ENCODE measurements around the gene NID1.
A peak's percentile ranks its signal among the peaks of the same experiment; 100 is the strongest.

NID1 gene, protein sequence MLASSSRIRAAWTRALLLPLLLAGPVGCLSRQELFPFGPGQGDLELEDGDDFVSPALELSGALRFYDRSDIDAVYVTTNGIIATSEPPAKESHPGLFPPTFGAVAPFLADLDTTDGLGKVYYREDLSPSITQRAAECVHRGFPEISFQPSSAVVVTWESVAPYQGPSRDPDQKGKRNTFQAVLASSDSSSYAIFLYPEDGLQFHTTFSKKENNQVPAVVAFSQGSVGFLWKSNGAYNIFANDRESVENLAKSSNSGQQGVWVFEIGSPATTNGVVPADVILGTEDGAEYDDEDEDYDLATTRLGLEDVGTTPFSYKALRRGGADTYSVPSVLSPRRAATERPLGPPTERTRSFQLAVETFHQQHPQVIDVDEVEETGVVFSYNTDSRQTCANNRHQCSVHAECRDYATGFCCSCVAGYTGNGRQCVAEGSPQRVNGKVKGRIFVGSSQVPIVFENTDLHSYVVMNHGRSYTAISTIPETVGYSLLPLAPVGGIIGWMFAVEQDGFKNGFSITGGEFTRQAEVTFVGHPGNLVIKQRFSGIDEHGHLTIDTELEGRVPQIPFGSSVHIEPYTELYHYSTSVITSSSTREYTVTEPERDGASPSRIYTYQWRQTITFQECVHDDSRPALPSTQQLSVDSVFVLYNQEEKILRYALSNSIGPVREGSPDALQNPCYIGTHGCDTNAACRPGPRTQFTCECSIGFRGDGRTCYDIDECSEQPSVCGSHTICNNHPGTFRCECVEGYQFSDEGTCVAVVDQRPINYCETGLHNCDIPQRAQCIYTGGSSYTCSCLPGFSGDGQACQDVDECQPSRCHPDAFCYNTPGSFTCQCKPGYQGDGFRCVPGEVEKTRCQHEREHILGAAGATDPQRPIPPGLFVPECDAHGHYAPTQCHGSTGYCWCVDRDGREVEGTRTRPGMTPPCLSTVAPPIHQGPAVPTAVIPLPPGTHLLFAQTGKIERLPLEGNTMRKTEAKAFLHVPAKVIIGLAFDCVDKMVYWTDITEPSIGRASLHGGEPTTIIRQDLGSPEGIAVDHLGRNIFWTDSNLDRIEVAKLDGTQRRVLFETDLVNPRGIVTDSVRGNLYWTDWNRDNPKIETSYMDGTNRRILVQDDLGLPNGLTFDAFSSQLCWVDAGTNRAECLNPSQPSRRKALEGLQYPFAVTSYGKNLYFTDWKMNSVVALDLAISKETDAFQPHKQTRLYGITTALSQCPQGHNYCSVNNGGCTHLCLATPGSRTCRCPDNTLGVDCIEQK

GRCh38 chr1:236064674-236065508 is at the start of gene NID1:
Gene NID1 (minus strand): TSS chr1:236065090. CDS start chr1:236065079, 11 bp downstream.
- no peak for DNase-seq

- DNase-seq, result no peak
These were observed 49.3 kb upstream of the NID1 start for GRCh38 chr1:236114076-236114747.

DNA sequence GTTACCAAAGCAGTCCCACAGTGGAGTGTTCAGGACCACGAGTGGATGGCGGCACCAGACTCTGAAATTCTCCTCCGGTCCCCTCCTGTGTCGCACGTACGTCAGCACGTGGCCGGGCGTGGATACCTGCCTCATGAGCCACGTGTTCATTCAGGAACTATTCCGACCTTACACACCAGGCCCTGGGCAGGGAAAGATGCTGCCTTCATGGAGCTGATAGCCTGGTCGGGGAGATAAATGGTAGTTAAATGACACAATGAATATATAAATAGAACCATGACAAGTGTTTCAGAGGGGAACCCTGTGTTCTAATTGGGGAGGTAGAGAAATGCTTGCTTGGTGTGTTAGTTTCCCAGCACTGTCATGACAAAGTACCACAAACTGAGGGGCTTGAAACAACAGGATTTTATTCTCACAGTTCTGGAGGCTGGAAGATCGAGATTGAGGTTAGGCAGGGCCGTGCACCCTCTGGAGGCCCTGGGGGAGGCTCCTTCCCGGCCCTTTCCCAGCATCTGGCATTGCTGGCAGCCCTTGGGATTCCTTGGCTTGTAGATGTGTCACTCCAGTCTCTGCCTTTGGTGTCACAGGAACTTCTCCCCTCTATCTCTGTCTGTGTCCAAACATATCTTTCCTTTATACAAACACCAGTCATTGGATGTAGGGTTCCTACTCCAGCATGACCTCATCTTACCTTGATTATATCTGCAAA is 48.6 kb upstream of the NID1 start:
- no peak for DNase-seq

- DNase-seq, result no peak
These were observed 47.4 kb upstream of the NID1 start for GRCh38 chr1:236112332-236112627.

DNA sequence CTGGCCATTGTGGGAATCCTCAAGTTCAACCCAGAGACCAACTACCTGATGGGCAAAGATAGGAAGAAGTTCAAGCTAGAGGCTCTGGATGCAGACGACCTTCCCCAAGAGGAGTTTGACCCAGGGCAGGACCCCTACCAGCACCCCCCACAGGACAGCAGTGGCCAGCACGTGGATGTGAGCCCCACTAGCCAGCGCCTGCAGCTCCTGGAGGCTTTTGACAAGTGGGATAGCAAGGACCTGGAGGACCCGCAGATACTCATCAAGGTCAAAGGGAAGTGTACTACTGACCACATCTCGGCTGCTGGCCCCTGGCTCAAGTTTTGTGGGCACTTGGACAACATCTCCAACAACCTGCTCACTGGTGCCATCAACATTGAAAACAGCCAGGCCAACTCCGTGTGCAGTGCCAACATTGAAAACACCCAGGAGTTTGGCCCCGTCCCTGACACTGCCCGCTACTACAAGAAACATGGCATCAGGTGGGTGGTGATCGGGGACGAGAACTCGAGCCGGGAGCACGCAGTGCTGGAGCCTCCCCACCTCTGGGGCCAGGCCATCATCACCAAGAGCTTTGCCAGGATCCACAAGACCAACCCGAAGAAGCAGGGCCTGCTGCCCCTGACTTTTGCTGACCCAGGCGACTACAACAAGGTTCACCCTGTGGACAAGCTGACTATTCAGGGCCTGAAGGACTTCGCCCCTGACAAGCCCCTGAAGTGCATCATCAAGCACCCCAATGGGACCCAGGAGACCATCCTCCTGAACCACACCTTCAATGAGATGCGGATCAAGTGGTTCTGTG is 46.8 kb upstream of the NID1 start:
- DNase-seq, result no peak

DNA sequence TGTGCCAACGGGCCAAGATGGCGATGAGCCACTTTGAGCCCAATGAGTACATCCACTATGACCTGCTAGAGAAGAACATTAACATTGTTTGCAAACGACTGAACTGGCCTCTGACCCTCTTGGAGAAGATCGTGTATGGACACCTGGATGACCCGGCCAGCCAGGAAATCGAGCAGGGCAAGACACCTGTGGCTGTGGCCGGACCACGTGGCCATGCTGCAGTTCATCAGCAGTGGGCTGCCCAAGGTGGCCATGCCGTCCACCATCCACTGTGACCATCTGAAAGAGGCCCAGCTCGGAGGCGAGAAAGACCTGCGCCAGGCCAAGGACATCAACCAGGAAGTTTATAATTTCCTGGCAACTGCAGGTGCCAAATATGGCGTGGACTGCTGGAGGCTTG is 45.2 kb upstream of the NID1 start:
- DNase-seq, result no peak

GRCh38 chr1:236108027-236108648 is 43.2 kb upstream of the NID1 start:
- DNase-seq, result no peak

DNA sequence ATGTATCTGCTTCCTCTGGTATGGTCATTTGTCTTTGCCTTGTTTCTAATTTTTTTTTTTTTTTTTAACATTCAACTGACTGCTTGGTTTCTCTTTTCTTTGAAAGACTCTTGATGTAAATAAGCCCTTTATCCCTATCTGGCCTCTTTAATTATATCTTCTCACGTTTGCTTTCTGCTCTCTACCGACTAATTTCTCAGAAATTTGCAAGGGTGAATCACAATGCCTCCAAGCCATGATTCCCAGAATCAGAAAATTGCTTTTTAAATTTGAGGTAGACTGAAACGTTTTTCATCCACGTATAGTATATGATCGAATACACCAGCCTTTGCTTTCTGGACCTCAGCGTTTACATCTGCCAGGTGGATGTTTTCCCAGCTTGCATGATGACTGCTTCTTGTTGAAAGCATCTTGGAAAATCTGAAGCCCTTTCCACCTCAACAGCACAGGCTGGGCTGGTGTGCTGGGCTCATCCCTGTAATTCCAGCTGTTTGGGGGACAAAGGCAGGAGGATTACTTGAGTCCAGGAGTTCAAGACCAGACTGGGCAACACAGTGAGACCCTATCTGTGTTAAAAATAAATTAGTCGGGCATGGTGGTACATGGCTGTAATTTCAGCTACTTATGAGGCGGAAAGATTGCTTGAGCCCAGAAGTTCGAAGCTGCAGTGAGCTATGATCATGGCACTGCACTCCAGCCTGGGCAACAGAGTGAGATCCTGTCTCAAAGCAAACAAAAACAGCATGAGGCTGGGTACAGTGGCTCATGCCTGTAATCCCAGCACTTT is 42.4 kb upstream of the NID1 start:
- no peak for DNase-seq

DNA sequence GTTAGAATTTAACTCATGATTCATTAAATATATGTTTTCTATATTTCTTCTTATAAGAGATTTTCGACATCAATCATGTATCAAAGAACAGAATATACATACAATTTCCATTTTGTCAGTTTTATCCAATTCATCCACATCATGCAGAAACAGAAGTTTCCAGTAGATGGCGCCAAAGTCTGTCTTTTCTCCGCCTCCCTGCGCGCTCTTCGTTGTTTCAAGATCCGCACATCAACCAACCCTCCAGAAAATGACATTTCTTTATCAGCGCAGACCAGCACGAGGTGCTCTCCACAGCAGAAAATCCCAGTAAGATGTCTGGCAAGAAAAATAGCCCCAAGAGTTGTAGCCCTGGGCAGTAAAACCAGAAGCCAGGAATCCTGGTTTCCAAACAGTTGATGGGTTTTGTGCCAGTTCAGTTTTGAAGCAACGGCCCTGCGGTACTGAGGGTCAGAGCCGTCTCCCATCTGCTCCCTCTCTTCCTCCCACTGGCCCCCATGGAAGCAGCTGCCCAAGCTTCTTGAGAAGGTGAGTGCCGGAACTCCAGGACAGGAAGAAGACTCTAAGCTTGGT is 38.8 kb upstream of the NID1 start:
- DNase-seq, result no peak

- no peak for DNase-seq
These were observed 38.2 kb upstream of the NID1 start for GRCh38 chr1:236103059-236103458.

DNA sequence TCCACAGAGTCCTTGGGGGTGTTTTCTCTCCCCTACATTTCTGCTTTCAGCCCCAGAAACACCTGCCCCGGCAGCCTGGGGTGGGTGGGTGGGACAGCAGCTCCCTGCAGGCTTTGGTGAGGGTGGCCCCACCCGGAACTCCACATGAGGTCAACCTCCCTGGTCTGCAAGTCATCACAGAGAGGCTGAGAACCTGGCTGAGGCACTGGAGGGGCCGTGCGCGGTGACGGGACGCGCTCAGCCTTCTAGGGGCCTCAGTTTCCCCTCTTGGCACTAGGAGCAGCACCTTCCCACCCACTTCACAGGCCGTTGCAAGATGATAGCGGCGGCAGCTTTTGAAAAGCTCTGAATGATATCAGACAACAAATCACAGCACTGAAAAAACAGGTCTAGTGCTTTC is 37.7 kb upstream of the NID1 start:
- no peak for DNase-seq

DNA sequence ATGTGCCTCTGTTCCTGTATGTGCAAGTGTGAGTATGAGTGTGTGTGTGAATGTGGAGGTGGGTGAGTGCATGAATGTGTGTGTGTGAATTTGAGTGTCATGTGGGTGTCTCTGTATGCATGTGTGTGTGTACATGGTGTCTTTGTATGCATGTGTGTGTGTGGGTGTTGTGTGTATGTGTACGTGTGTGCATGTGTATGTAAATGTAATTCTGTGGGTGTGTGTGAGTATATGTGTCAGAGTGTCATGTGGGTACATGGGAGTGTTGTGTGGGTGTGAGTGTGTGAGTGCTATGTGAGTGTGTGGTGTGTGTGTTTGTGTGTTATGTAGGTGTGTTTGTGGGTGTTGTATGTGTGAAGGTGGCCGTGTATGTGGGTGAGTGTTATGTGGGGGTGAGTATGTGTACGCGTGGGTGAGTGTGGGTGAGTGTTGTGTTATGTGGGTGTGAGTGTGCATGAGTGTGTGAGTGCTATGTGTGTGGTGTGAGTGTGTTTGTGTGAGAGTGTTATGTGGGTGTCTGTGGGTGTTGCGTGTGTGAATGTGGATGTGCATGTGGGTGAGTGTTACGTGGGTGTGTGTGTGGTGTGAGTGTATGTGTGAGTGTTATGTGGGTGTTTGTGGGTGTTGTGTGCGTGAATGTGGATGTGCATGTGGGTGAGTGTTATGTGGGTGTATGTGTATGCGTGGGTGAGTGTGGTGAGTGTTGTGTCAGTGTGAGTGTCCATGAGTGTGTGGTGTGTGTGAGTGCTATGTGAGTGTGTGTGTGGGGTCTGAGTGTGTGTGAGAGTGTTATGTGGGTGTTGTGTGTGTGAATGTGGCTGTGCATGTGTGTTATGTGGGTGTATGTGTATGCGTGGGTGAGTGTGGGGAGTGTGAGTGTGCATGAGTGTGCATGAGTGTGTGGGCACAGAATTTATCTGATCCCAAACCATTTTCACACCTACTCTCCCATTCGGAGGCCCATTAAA is 36.6 kb upstream of the NID1 start:
- no peak for DNase-seq

DNA sequence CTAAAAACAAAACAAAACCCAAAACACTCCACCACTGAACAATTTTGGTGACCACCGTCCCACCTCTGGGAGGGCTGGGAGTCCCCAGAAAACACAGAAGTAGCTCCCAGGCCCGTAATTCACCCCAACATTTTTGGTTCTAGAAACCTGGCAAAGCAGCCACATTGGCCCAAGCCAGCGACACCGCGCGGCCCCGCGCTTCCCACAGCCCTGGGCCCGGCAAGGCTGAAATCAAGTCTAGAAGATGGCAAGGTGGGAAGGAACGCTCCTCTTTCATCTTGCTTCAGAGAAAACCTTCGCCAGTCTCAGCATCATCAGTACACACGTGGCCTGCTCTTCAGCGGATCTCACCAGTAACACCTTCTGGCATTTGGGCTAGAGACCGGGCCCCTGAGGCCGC is 35.9 kb upstream of the NID1 start:
- DNase-seq, result no peak

DNA sequence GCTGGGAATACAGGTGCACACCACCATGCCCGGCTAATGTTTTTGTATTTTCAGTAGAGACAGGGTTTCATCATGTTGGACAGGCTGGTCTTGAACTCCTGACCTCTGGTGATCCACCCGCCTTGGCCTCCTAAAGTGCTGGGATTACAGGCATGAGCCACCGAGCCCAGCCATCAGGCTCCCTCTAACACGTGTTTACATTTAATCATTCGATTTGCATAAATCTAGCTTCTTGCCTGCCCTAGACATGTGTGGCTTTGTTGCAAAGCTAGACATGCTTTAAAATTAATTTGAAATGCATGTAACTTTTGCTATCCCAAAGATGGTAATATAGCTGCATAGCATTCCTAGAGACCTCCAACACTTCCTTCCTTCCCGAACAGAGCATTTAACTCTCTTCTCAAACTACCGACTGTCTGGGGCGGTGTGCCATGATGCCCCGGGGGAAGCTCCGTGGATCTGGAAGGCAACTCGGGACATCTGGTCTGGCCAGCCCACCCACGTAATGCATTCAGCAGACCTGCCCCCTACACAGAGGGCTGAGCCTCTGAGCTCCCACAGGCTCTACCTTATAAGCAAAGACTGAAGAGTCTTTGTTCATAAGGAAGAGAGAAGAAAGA is 34.6 kb upstream of the NID1 start:
- no peak for DNase-seq

DNA sequence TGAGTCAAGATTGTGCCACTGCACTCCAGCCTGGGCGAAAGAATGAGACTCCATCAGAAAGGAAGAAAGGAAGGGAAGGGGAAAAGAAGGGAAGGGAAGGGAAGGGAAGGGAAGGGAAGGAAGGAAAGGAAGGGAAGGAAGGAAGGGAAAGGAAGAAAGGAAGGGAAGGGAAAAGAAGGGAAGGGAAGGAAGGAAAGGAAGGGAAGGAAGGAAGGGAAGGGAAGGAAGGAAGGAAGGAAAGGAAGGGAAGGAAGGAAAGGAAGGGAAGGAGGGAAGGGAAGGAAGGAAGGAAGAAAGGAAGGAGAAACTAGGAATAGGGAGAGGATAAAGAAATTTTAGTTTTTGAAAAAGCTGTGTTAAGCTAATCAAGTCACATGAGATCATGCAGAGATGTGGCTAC is 33.4 kb upstream of the NID1 start:
- DNase-seq, result no peak

- DNase-seq, result peak; percentile 1 to 43
These were observed 32.0 kb upstream of the NID1 start for GRCh38 chr1:236096660-236097482.
